ENCODE measurements around the gene FLT3.

DNA sequence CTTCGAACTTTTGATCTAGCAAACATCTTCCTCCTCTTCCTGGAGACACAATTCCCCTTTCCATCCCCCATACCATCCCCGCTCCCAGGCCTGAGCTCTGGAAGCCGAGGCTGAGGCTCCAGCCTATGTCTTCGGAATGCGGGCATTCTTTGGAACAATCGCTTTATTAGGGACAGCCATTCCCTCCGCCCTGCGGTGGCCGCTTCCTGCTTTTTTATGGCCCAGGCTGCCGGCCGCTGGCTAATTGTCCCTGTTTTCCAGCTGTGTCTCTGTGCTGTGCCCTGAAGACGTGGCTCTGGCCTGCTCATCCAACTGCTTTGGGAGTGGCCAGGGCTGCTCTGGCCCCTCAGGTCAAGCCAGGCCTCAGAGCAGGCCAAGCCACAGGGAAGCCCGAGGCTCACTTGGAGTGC, 129.1 kb downstream of the FLT3 start:
- TF ChIP-seq, protein P1, sequence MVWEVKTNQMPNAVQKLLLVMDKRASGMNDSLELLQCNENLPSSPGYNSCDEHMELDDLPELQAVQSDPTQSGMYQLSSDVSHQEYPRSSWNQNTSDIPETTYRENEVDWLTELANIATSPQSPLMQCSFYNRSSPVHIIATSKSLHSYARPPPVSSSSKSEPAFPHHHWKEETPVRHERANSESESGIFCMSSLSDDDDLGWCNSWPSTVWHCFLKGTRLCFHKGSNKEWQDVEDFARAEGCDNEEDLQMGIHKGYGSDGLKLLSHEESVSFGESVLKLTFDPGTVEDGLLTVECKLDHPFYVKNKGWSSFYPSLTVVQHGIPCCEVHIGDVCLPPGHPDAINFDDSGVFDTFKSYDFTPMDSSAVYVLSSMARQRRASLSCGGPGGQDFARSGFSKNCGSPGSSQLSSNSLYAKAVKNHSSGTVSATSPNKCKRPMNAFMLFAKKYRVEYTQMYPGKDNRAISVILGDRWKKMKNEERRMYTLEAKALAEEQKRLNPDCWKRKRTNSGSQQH (CRISPR knock-in tag; IDR thresholded peaks at IDR 0.05) = no peak
- no peak for TF ChIP-seq FOXJ3 (CRISPR knock-in tag; IDR thresholded peaks at IDR 0.05)
- TF ChIP-seq SAFB2 (IDR thresholded peaks at IDR 0.05; ENCODE audit: borderline replicate concordance, low read depth, low read length, severe bottlenecking) = no peak
- TF ChIP-seq, protein P2, sequence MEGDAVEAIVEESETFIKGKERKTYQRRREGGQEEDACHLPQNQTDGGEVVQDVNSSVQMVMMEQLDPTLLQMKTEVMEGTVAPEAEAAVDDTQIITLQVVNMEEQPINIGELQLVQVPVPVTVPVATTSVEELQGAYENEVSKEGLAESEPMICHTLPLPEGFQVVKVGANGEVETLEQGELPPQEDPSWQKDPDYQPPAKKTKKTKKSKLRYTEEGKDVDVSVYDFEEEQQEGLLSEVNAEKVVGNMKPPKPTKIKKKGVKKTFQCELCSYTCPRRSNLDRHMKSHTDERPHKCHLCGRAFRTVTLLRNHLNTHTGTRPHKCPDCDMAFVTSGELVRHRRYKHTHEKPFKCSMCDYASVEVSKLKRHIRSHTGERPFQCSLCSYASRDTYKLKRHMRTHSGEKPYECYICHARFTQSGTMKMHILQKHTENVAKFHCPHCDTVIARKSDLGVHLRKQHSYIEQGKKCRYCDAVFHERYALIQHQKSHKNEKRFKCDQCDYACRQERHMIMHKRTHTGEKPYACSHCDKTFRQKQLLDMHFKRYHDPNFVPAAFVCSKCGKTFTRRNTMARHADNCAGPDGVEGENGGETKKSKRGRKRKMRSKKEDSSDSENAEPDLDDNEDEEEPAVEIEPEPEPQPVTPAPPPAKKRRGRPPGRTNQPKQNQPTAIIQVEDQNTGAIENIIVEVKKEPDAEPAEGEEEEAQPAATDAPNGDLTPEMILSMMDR (IDR thresholded peaks at IDR 0.05 in 2 of 3, conservative IDR thresholded peaks at IDR 0.05 in 1 of 3; ENCODE audit: insufficient read depth in 2 of 3, low read depth in 1 of 3, low read length in 3 of 3) = no peak
- no peak for TF ChIP-seq EP300 (IDR thresholded peaks at IDR 0.05; ENCODE audit: low read length)
- TF ChIP-seq, protein P3, sequence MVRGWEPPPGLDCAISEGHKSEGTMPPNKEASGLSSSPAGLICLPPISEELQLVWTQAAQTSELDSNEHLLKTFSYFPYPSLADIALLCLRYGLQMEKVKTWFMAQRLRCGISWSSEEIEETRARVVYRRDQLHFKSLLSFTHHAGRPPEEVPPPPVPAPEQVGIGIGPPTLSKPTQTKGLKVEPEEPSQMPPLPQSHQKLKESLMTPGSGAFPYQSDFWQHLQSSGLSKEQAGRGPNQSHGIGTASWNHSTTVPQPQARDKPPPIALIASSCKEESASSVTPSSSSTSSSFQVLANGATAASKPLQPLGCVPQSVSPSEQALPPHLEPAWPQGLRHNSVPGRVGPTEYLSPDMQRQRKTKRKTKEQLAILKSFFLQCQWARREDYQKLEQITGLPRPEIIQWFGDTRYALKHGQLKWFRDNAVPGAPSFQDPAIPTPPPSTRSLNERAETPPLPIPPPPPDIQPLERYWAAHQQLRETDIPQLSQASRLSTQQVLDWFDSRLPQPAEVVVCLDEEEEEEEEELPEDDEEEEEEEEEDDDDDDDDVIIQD (CRISPR knock-in tag; IDR thresholded peaks at IDR 0.05) = no peak
- no peak for TF ChIP-seq SAFB (IDR thresholded peaks at IDR 0.05; ENCODE audit: borderline replicate concordance, low read depth, low read length)
- TF ChIP-seq CEBPB (tag; IDR thresholded peaks at IDR 0.05) = no peak
- no peak for TF ChIP-seq CREM (IDR thresholded peaks at IDR 0.05; ENCODE audit: low read depth)

All from K562 (cell line).